NCI-H187 (cell line): ENCODE data around the gene CNRIP1.
"Not testable (repeated sequence)": the region's sequence is repeated elsewhere in the genome, so short reads cannot be mapped to it uniquely, and the experiment has no call there.

Source experiments
- DNase-seq, 2 experiments: peaks; one replicate each; lab custom pipeline; 2025; lab: John Stamatoyannopoulos, UW

Gene CNRIP1

DNA sequence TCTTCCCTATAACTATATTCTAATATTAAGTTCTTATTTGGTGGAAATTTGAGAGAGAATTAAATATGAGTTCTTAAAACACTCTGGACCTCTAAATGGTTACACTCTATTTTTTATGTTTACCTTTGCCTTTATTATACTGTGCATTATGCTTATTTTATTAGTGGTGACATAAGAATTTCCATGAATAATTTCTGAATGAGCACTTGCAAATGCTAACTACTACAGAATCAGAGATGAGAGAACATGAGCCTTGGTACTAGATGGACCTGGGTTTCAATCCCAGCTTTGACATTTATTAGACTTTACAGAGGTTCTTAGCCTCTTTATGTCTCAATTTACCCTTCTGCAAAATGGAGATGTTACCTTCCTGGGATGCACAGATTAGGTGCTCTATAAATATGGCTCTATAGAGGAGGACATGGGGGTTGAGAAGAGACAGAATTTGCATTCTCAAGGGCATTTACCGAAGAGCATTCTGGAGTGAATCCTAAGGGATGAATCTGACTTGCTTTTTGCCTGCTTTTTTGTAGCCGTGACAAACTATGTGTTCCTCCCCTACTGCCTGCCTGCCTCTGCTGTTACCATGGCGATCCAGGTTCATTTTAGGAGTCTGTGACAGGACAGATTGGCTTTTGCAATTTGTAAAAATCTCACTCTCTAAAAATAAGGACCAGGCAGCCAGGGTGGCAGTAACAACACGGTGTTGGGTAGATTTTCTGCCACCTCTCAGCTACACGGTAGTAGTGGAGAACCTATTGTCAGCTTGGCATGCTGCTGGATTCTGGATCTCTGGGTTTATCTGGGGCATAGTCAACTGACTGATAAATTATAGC is 20.7 kb upstream of the CNRIP1 start:
- no peak for DNase-seq

DNA sequence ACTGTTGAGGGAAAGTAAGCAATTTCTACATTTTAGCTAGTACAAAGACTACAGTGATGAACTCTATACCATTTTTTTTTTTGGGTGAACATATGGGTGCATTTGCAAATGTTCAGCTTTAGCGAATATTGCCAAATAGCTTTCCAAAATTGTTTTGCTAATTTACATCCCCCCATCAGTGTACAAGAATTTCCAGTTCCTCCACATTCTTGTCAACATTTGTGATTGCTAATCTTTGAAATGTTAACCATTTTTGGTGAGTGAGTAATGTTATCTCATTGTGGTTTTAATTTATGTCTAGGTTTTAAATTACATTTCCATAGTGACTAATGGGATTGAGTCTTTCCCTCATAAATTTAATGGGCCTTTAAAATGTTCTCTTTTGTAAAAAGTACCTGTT is 16.4 kb upstream of the CNRIP1 start:
- no peak for DNase-seq

DNA sequence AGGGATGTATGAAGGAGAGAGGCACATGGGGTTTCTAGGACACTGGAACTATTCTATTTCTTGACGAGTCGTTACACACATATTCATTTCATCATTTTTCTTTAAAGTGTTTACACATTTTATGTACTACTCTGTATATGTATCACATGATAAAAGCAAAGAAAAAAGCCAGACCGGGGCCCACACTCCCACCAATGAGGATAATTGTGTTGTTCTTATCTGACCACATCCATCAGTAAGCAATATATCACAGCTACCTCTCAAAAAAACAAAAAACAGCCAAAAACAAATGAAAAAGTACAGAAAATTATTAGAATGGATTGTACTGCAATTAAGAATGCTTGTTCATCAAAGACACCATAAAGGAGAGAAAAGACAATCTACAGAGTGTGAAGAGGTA is 14.2 kb upstream of the CNRIP1 start:
- no peak for DNase-seq

DNA sequence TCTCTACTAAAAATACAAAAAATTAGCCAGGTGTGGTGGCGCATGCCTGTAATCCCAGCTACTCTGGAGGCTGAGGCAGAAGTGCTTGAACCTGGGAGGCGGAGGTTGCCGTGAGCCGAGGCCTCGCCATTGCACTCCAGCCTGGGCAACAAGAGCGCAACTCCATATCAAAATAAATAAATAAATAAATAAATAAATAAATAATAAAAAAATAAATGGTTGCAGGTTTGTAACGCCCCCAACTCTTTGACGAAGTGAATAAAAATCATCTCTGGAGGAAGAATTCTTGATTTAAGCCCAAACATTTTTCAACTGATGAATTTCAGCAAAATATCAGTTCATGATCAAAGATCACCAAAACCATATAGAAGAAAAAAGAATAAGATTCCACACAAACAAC is 13.3 kb upstream of the CNRIP1 start:
- no peak for DNase-seq

DNA sequence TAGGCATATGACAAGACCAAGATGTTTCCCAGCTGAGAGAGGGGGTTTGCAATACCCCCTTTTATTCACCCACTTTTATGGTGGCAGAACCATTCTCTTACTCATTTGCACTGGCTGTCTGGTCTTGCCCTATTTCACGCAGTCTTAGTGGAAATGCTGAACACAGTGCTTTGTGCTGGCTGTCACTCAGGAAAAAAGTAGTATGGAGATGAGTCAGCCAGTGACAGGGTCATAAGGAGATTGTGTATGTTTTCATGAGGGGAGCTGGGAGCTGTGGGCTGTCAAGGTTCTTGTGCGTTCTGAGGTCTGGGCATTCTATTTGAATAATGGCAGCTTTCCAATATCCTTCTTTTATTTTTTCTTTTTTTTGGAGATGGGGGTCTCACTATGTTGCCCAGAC is 10.9 kb upstream of the CNRIP1 start:
- DNase-seq: no peak

DNA sequence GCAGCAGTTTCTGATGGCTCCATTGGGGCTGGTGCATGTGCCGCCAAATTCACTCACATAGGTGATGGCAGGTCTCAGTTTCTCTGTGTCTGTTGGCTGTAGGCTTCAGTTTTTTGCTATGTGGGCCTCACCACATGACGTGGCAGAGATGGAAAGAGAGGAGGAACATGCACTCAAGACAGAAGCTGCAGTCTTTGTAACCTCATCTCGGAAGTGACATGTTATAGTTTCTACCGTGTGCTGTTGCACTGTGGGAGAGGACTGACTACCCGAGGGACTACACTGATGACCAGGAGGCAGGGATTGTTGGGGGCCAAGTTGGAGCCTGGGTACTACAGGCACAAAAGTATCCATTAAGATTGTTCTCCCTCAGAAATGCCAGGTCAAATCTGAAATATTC is 9.2 kb upstream of the CNRIP1 start:
- DNase-seq: no peak

DNA sequence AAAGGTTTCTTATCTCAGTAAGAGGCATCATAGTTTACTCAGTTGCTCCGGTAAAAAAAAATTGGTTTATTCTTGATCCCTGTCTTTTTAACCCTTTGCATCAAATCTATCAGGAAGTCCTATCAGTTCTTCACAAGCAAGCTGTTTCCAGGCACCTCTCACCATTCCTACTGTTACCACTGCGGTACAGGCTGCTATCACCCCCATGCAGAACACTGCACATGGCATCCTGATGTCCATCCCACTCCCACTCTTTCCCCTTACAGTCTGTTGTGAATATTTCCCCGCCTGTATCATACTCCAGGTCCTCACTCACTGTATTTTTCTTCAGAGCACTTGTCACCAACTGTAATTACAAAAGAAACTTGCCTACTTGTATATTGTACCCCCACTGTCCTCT is 5.3 kb upstream of the CNRIP1 start:
- no peak for DNase-seq

DNA sequence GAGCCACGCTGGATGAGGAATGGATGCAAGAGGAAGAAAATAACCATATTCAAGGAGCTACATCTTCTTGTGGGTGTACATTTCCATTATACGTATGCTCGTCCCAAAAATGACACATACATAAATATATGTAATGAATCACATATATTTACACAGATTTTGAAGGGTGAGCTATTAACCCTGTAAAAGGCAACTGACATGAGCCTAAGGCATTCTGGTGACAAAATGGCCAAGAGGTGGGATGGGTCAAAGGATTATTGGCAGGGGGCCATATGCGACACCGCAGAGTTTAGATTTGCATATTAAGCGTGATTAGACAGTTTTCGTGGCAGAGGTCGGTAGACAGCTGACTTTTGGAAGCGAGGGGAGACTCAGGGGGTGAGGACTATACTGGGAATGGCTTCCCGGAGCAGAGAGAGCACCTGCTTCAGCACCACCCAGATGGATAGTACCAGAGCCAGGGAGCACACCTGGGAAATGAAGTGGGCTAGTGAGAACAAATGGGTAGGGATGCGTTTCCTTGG is 431 bp upstream of the CNRIP1 start:
- DNase-seq: peak in 1 of 2 experiments; percentile 75

DNA sequence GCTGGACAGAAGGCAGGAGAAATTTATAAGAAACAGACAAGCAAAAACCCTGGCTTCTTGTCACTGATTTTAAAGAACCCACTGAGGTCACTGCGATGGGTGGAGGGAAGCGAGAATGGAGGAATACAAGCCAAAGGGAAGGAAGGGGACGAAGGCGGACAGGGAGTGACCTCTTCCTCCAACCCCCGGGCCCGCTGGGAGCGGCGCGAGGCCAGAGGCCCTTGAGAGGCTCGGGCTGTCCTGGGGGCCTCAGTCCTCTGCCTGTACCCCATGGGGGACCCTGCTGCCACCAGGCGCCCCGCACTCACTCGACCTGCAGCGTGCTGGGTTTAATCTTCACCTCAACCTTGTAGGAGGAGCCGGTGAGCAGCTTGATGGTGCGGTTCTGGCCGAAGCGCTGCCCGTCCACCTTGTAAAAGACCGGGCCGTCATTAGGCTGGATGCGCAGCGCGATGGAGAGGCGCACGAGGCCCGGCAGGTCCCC is 793 bp downstream of the CNRIP1 start:
- peak in 1 of 2 experiments; percentile 56 for DNase-seq

DNA sequence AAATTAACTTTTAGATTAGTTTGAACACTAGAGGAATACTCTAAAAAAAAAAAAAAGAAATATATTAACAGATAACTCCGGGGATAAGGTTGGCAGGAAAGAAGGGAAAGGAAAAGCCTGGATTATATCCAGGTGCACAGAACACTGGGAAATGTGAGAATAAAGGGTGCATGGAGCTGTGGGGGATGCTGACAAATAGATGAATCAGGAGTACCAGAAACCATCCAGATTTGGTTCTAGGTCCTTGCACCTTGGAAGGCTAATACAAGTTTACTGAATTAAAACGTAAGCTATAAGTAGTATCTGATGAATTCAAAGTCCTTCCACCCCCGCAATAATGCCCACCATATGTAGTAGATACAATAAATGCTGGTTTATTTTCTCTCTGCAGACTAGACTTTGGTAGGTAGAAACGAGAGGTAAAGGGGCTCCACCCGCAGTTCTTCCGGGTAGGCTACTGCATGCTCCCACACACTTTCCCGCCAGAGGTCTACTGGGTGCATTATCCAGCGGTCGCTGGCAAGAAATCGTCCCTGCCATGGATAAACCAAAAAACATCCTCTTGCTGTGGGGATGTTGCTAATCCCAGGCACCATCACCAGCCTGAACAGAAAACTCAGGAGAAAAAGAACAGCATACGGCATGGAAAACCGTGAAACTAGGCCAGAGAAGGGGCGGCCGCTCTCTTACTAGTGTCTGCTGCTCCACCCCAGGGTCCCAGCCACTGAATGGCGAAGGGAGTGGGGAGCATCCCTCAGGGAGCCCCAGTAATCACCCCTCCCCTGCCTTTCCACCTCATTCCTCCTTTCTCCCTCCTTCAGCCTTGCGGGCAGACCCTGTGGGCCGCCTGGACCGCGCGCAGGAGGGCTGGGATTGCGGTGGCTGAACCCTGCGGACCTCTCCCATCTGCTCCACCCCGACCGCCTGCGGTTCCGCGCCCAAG is 1.5 kb downstream of the CNRIP1 start:
- DNase-seq: no peak

DNA sequence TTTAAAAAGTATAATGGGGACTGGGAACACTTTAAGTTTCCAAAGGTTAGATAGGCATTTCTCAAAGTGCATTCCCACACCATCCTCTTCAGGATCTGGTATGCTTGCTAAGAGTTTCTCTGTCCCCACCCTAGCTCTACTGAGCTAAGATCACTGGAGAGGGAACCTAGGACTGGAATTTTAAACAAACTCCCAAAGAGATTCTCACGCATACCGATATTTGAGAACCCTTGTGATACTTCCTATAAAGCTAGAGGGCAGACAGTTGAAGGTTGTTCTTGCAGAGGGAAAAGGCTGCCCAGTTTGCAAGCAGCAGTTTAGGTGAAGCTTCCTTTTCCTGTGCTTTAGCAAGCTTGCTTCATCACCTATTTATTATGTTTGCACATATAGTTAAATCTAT is 3.6 kb downstream of the CNRIP1 start:
- no peak for DNase-seq

DNA sequence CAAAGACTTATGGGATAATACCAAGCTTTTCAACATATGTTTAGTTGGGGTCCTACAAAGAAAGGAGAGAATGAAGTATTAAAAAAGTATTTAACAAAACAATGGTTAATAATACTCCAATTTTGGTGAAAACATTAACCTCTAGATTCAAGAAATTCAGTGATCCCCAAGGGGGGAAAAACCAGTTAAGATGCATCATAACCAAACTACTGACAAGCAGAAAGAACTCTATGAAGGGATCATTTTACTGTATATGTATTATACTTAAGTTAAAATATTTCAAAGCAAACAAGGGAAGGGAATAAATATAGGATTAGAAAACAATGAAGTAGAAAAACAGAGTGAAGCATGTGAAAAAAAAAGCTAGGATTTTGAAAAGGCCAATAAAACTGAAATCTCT is 8.7 kb downstream of the CNRIP1 start:
- no peak for DNase-seq

DNA sequence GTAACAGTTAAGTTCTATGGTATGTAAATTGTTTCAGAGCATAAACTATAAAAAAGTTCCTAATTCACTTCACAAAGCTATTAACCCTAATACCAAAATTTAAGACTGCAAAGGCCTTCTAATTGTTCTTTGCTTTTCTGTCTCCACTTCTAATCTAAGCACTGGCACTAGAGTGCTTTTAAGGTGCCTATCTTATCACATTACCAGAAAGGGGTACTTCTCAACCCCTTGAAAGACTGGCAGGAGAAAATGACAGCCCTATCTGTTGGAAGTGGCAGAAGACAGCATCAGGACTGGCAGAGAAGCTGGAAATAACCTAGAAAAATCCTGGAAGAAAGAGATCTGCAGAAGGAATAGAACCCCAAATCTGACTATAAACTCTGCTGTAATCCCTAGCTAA is 10.3 kb downstream of the CNRIP1 start:
- DNase-seq: no peak

DNA sequence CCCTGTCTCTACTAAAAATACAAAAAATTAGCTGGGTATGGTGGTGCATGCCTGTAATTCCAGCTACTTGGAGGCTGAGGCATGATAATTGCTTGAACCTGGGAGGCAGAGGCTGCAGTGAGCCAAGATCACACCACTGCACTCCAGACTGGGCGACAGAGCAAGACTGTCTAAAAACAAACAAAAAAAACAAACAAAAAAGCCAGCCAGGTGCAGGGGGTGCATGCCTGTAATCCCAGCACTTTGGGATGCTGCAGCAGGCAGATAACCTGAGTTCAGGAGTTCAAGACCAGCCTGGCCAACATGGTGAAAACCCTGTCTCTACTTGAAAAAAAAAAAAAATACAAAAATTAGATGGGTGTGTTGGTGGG is 15.9 kb downstream of the CNRIP1 start:
- DNase-seq: not testable (repeated sequence)

DNA sequence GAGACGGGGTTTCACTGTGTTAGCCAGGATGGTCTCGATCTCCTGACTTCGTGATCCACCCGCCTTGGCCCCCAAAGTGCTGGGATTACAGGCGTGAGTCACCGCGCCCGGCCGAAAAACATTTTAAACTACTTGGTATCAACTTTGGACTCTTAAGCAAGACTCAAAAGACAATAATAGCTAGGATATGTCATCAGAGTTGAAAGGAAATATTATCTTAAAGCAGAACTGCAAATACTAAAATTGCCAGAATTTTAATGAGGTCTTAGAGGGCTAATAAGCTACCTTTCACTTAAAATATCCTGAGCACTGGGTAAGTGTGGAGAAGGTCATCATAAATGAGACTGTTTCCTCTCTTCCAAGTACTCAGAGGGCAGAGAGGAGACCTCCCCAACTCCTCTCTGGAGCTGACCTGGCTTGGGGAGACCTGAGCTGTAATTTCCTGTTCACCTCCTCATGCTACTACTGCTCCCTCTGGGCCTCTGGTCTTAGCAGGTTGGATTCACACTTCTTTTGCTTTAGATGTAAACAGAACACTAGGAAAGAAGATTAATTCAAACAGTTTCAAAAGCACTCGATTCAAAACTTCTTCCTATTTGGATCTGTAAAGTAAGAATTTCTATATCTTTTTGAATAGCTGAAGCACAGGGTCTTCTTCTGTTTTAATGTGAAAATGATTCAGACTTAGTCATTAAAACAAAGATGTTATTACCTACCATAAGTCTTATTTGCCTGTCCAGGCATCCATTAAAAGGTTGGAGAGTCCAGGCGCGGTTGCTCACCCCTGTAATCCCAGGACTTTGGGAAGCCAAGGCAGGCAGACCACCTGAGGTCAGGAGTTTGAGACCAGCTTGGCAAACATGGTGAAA is 16.5 kb downstream of the CNRIP1 start:
- DNase-seq: no peak

DNA sequence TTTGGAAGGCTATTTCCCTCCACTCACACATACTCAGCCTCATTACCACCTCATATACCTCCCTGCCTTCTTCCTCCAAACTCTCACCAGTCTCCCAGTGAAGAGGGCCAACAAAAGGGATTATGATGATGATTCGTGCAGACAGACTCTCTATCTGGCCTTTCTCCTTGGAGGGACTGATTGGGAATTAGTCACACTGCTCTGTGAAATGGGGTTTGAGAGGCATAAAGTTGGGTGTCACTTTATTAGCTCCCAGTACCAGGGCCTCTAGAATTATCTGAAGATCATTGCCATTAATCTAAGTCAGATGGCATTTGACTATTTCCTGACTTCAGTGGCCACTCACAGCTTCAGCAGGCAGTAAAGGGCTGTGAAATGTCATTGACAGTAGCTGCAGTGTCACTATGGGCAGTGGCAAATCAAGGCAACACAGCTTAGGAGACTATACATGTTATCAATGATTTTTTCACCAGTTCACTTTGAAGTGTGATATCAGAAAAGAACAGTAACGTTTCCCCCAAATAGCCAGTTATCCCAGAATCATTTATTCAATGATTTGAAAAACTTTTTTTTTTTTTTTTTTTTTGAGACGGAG is 17.4 kb downstream of the CNRIP1 start:
- no peak for DNase-seq

DNA sequence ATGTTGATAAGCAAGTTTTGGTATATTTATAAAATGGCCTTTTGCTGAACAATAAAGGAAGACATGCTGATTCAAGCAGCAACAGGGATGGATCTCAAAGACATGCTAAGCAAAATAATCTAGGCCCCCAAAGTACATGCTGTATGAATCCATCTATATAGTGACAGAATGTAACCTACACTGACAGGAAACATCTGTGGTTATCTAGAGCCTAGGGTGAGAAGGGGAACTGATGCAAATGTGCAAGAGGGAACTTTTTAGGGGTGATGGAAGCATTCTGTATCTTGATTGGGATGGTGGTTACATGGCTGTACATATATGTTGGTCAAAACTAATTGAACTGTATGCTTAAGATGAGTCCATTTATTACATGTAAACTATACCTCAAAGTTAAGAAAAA is 24.2 kb downstream of the CNRIP1 start:
- DNase-seq: no peak

DNA sequence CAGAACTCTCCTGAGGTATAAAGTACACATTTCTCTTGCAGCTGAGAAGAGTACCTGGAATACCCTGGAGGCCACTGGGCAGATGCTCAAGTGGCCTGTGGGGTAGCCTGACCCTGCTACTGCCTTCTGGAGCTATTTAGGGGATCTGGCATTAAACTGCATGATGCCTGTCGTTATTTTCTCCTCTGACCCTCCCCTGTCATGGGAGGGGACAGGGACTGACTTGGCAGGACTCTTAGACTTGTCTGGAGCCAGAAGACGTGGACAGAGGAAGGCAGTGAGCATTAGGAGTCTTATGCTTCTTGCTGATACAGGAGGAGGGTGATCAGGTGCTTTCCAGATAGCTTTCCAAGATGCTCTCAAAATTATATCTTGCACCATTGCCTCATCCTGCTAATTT is 24.8 kb downstream of the CNRIP1 start:
- no peak for DNase-seq

DNA sequence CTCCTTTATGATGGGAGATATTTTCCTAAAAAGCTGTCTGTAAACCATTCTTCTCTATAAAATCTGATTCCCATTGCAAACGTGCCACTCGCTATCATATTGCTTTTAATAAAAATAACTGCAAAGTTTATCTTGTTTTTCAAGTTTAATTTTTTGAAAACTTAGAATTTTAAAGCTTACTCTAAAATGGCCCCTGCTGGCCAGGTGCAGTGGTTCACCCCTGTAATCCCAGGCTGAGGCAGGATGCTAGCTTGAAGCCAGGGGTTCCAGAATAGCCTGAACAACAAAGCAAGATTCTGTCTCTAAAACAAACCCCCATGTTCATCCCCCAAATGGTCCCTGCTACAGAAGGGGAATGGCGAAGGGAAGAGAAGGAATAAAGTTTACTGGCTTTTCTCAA is 25.6 kb downstream of the CNRIP1 start:
- DNase-seq: no peak

DNA sequence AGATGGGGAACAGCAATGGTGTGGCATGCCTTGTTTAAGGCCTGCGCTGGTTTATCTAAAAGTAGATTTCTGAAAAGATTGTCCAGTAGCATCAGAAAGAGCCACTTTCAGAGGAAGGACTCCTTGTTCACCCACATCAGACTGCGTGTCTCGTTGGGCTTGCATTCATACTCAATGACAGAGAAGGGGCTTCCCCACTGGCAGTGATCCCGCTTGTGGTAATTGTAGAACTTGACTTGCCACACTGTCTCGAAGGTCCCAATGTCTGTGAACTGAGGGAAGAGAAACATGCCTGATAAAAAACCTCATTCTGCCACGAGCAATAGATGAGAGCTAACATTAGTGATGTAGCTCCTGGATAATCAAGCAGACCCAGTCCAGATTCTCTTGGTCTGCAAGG is 26.0 kb downstream of the CNRIP1 start:
- DNase-seq: no peak

DNA sequence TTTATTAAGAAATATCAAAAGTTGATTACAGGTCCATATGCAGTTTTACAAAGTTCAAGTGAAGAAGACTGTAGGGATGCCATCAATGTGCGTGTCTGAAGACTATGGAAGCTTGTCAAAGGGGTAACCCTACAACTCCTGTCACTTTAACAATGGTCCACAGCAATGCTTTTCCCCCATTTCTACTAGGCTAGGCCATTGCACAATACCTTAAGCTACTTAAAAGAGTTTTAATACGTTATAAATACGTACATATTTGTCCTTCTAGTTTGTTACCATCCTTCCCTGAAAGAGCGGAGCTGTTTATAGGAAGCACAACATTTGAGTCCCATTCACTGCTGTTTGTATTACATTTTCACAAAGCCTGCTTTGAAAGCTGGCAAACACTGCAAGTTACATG is 26.7 kb downstream of the CNRIP1 start:
- no peak for DNase-seq
